ENCODE measurements around the gene SMIM31. TPM values are rescaled to one million over a fixed set of nuclear protein-coding genes. Genes with fewer than 3 reads are reported as not detected.

SMIM31 gene
- polyA plus RNA-seq, 1 donor (not counting 4 experiments of a cell fraction or from before 2014, with no cell fraction given): not detected

GRCh38 chr4:164783976-164784375 lies 30.0 kb downstream of the SMIM31 start:
- no peak overlapping the region for H3K27ac ChIP-seq (ENCODE audit: control insufficient read depth, insufficient read depth, low read length)
- dilution Hi-C loops (cut with MboI; ENCODE audit: extremely low pct_ligation_motif_present, low sequenced_read_pairs): no loop called here

GRCh38 chr4:164789047-164789446 lies 35.1 kb downstream of the SMIM31 start:
- Histone ChIP-seq H3K4me2 (ENCODE audit: control insufficient read depth, extremely low read depth, insufficient read depth, low read depth, low read length) (no peak overlapping the region), H2AFZ (ENCODE audit: control insufficient read depth, low read length) (no peak overlapping the region), H3K36me3 (ENCODE audit: control insufficient read depth in 2 of 2, extremely low read depth in 1 of 2, insufficient read depth in 2 of 2, low read length in 2 of 2) (no peaks in the 10 kb centered on the region), H3K27ac (ENCODE audit: control insufficient read depth, insufficient read depth, low read length) (no peak overlapping the region), H4K20me1 (ENCODE audit: control insufficient read depth, extremely low read depth, insufficient read depth, low read length) (no peaks in the 10 kb centered on the region), H3K4me1 (ENCODE audit: control insufficient read depth, extremely low read depth, insufficient read depth, low read length) (no peaks in the 10 kb centered on the region), H3K9me1 (ENCODE audit: control insufficient read depth, extremely low read depth, insufficient read depth, low read length) (no peaks in the 10 kb centered on the region), H3K9ac (ENCODE audit: control insufficient read depth, extremely low read depth, insufficient read depth, low read length) (no peak overlapping the region), H3K4me3 (ENCODE audit: control insufficient read depth in 2 of 3, extremely low read depth in 1 of 3, insufficient read depth in 2 of 3, low read depth in 1 of 3, low read length in 3 of 3) (no peak overlapping the region), H3K9me3 (ENCODE audit: control insufficient read depth, low read depth, low read length) (no peaks in the 10 kb centered on the region), H3K79me2 (ENCODE audit: control insufficient read depth, insufficient read depth, low read length) (no peaks in the 10 kb centered on the region), H3K27me3 (ENCODE audit: control insufficient read depth, extremely low read depth, insufficient read depth, low read length) (no peaks in the 10 kb centered on the region)
- DNase-seq (ENCODE audit: low read depth, low spot score): no peak
- dilution Hi-C loops (cut with MboI; ENCODE audit: extremely low pct_ligation_motif_present, low sequenced_read_pairs): no loop called here
- TF ChIP-seq, protein P1, sequence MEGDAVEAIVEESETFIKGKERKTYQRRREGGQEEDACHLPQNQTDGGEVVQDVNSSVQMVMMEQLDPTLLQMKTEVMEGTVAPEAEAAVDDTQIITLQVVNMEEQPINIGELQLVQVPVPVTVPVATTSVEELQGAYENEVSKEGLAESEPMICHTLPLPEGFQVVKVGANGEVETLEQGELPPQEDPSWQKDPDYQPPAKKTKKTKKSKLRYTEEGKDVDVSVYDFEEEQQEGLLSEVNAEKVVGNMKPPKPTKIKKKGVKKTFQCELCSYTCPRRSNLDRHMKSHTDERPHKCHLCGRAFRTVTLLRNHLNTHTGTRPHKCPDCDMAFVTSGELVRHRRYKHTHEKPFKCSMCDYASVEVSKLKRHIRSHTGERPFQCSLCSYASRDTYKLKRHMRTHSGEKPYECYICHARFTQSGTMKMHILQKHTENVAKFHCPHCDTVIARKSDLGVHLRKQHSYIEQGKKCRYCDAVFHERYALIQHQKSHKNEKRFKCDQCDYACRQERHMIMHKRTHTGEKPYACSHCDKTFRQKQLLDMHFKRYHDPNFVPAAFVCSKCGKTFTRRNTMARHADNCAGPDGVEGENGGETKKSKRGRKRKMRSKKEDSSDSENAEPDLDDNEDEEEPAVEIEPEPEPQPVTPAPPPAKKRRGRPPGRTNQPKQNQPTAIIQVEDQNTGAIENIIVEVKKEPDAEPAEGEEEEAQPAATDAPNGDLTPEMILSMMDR (optimal IDR thresholded peaks at IDR 0.05 in 1 of 3, IDR thresholded peaks at IDR 0.05 in 1 of 3, conservative IDR thresholded peaks at IDR 0.05 in 1 of 3; ENCODE audit: extremely low read depth in 1 of 3, insufficient read depth in 2 of 3, low read length in 3 of 3): no peak
- no peak for TF ChIP-seq EZH2 (IDR thresholded peaks at IDR 0.05; ENCODE audit: low read length)
- no peak for FAIRE-seq

More at GRCh38 chr4:164783976-164784375, 30.0 kb downstream of the SMIM31 start:
- H2AFZ ChIP-seq (ENCODE audit: control insufficient read depth, low read length): no peak overlapping the region
- H3K9me3 ChIP-seq (ENCODE audit: control insufficient read depth, low read depth, low read length): no peaks in the 10 kb centered on the region
- no peaks in the 10 kb centered on the region for H3K9me1 ChIP-seq (ENCODE audit: control insufficient read depth, extremely low read depth, insufficient read depth, low read length)
- no peak for DNase-seq (ENCODE audit: low read depth, low spot score)
- no peaks in the 10 kb centered on the region for H3K27me3 ChIP-seq (ENCODE audit: control insufficient read depth, extremely low read depth, insufficient read depth, low read length)
- TF ChIP-seq, protein P1 (optimal IDR thresholded peaks at IDR 0.05 in 1 of 3, IDR thresholded peaks at IDR 0.05 in 1 of 3, conservative IDR thresholded peaks at IDR 0.05 in 1 of 3; ENCODE audit: extremely low read depth in 1 of 3, insufficient read depth in 2 of 3, low read length in 3 of 3): no peak
- TF ChIP-seq EZH2 (IDR thresholded peaks at IDR 0.05; ENCODE audit: low read length): no peak
- H3K36me3 ChIP-seq (ENCODE audit: control insufficient read depth in 2 of 2, extremely low read depth in 1 of 2, insufficient read depth in 2 of 2, low read length in 2 of 2): no peaks in the 10 kb centered on the region
- no peak overlapping the region for H3K4me2 ChIP-seq (ENCODE audit: control insufficient read depth, extremely low read depth, insufficient read depth, low read depth, low read length)
- FAIRE-seq: no peak
- no peaks in the 10 kb centered on the region for H3K79me2 ChIP-seq (ENCODE audit: control insufficient read depth, insufficient read depth, low read length)
- H3K4me3 ChIP-seq (ENCODE audit: control insufficient read depth in 2 of 3, extremely low read depth in 1 of 3, insufficient read depth in 2 of 3, low read depth in 1 of 3, low read length in 3 of 3): no peak overlapping the region
- H4K20me1 ChIP-seq (ENCODE audit: control insufficient read depth, extremely low read depth, insufficient read depth, low read length): no peaks in the 10 kb centered on the region
- H3K4me1 ChIP-seq (ENCODE audit: control insufficient read depth, extremely low read depth, insufficient read depth, low read length): no peaks in the 10 kb centered on the region
- no peak overlapping the region for H3K9ac ChIP-seq (ENCODE audit: control insufficient read depth, extremely low read depth, insufficient read depth, low read length)

All from keratinocyte (primary cell).